ENCODE measurements around the gene DEFB125. TPM values are rescaled to one million over a fixed set of nuclear protein-coding genes. Genes with fewer than 3 reads are reported as not detected.
"Not testable (repeated sequence)": the region's sequence is repeated elsewhere in the genome, so short reads cannot be mapped to it uniquely, and the experiment has no call there.

DEFB125 gene
- total RNA-seq, 1 donor from 2014 or later = not detected

- DNase-seq (no peak), ATAC-seq (no peak)
- no peak for TF ChIP-seq CTCF (IDR thresholded peaks at IDR 0.05)
- no peaks in the 10 kb centered on the region for H3K36me3 ChIP-seq
- no peaks in the 10 kb centered on the region for H3K9me3 ChIP-seq
- peaks cover 11% of the 10 kb centered on the region for H3K27me3 ChIP-seq
- H3K27ac ChIP-seq = no peak overlapping the region
- intact Hi-C loops (cut with DNase I) = no loop called here
- no peaks in the 10 kb centered on the region for H3K4me1 ChIP-seq
- H3K4me3 ChIP-seq = no peak overlapping the region
These were observed 30.0 kb downstream of the DEFB125 start for GRCh38 chr20:117518-117917.

- H3K27ac ChIP-seq; DNase-seq; intact Hi-C loops (cut with DNase I); H3K4me3 ChIP-seq; H3K27me3 ChIP-seq; H3K36me3 ChIP-seq; H3K9me3 ChIP-seq; ATAC-seq; H3K4me1 ChIP-seq: not testable (repeated sequence)
These were observed 42.4 kb downstream of the DEFB125 start for GRCh38 chr20:129786-130323.

- ATAC-seq (peak; percentile 82), DNase-seq (no peak)
- H3K27me3 ChIP-seq = peaks cover 16% of the 10 kb centered on the region
- H3K36me3 ChIP-seq = no peaks in the 10 kb centered on the region
- H3K27ac ChIP-seq = no peak overlapping the region
- peak; percentile 20 for TF ChIP-seq CTCF (IDR thresholded peaks at IDR 0.05)
- no peaks in the 10 kb centered on the region for H3K9me3 ChIP-seq
- intact Hi-C loops (cut with DNase I) = no loop called here
- no peaks in the 10 kb centered on the region for H3K4me1 ChIP-seq
- H3K4me3 ChIP-seq = no peak overlapping the region
These were observed 50.4 kb downstream of the DEFB125 start for GRCh38 chr20:137668-138490.

GRCh38 chr20:142290-142689 is 54.8 kb downstream of the DEFB125 start, which contains the start of gene DEFB126:
TSS of gene DEFB126 (plus strand) at chr20:142590. CDS start at chr20:142629, 39 bp downstream.
- intact Hi-C loops (cut with DNase I) = no loop called here

GRCh38 chr20:145877-146276 is 58.4 kb downstream of the DEFB125 start:
- no peaks in the 10 kb centered on the region for H3K9me3 ChIP-seq
- no peak overlapping the region for H3K4me3 ChIP-seq
- ATAC-seq (no peak), DNase-seq (no peak)
- TF ChIP-seq CTCF (IDR thresholded peaks at IDR 0.05) = no peak
- H3K27me3 ChIP-seq = peaks cover 39% of the 10 kb centered on the region
- intact Hi-C loops (cut with DNase I) = no loop called here
- no peak overlapping the region for H3K27ac ChIP-seq
- no peaks in the 10 kb centered on the region for H3K36me3 ChIP-seq
- no peaks in the 10 kb centered on the region for H3K4me1 ChIP-seq

More at GRCh38 chr20:142290-142689, 54.8 kb downstream of the DEFB125 start, which contains the start of gene DEFB126:
- H3K36me3 ChIP-seq = no peaks in the 10 kb centered on the region
- ATAC-seq (no peak), DNase-seq (no peak)
- H3K27me3 ChIP-seq = peaks cover 31% of the 10 kb centered on the region
- H3K27ac ChIP-seq = no peak within 1 kb of the TSS
- H3K4me1 ChIP-seq = no peaks in the 10 kb centered on the region
- H3K9me3 ChIP-seq = no peaks in the 10 kb centered on the region
- H3K4me3 ChIP-seq = no peak within 1 kb of the TSS
- TF ChIP-seq CTCF (IDR thresholded peaks at IDR 0.05) = no peak

Other genes starting within 250 kb of the DEFB125 start
- gene DEFB126, start 54.9 kb downstream of the DEFB125 start, total RNA-seq = not detected
- not detected for gene DEFB127, start 69.8 kb downstream of the DEFB125 start, total RNA-seq
- not detected for gene DEFB128, start 102.0 kb downstream of the DEFB125 start, total RNA-seq
- gene DEFB129, start 139.6 kb downstream of the DEFB125 start, total RNA-seq = not detected
- gene DEFB132, start 170.1 kb downstream of the DEFB125 start, total RNA-seq = not detected
- 8.8 TPM for gene C20orf96, start 203.1 kb downstream of the DEFB125 start, total RNA-seq
- gene ZCCHC3, start 209.9 kb downstream of the DEFB125 start, total RNA-seq = 15.7 TPM
- 8.4 TPM for gene SOX12, start 237.9 kb downstream of the DEFB125 start, total RNA-seq